Measurements from ENCODE around the gene USP54.

The USP54 gene

GRCh38 chr10:73465978-73466726 is 125.0 kb downstream of the USP54 start:
- no peak for DNase-seq

GRCh38 chr10:73460897-73461296 is 130.2 kb downstream of the USP54 start:
- DNase-seq: no peak

GRCh38 chr10:73459683-73460314 is 131.3 kb downstream of the USP54 start:
- no peak for DNase-seq

DNA sequence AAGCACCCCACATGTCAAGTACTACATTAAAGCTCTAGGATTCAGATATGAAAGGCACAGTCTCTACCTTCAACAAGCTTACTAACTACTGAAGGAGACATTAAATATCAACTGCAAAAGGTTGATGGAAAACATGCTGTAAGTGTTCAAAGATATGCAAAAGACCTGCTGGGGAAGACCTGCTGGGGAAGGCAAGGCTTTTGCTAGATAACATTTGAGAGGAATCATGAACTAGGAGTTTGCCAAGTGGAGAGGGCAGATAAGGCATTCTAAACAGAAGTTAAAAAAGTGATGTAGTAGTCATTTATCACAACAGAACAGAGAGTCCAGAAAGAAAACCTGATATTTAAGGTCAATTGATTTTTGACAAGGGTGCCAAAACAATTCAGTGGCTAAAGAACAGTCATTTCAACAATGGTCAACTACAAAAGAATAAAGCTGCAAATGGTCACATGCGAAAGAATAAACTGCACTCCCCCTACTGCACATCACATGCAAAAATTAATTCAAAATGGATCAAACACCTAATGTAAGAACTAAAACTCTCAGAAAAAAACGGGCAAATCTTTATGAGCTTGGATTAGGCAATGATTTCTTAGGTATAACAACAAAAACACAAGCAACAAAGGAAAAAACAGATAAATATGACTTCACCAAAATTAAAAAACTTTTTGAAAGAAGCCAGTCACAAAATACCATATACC is 134.8 kb downstream of the USP54 start:
- no peak for DNase-seq

DNA sequence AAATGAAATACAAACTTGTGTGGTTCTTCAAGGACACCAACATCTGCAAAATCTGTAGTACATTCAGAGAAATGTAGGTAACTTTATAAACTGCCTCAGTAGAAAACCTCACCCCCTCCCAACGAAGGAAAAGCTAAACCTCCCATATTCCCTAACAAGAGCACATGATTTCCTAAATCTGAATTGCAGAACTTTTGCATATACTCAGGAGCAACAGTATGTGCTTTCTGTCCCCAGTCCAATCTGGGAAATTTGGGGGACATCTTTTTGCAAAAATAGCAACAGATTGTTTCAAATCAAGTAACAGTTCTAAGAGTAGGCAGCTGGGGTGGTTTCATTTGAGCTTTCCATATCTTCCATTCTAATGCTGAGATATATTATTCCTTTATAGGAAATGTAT is 142.0 kb downstream of the USP54 start:
- DNase-seq: no peak

DNA sequence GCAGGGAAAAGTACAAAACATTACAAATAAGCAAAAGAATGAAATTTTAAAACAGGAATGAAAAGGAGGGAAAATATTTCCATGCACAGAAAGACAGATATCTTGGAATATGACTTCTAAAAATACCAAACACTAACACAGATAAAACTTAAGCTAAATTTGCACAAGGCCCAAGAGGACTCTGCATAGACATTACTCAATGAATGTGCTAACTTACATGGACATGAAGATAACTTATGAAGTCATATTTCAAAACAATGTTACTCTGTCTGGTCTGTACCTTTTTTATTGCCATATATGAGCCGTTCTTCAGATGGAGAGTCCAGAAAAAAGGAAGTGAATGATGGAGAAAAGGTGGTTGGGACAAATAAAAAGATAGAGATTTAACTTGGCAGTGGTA is 142.8 kb downstream of the USP54 start:
- DNase-seq: no peak

All from stimulated activated CD4-positive, alpha-beta T cell treated with anti-CD3 and anti-CD28 coated beads, Interleukin-4, amount 100 ng/mL, for 24 hours (primary cell).